ENCODE measurements around the gene OAS2.

Gene OAS2

DNA sequence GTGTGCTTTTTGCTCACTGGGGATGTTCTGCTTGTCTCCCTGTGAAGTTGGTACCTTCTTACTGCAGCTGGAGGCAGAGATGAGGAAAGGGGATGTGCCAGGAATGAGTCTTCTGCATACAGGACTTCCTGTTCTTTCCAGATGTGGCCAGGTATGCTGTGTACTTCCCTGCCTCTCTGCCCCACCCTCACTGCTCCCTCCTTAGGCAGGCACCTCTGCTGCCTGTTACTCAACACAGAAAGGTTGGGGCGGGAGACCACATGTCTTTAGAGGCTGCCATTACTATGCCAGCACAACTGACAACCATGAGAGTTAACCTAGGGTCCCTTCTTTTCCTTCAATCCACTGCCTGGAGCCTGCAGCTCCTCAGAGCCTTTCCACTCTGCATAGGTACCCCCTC, 42.1 kb upstream of the OAS2 start:
- TF ChIP-seq, protein P1, sequence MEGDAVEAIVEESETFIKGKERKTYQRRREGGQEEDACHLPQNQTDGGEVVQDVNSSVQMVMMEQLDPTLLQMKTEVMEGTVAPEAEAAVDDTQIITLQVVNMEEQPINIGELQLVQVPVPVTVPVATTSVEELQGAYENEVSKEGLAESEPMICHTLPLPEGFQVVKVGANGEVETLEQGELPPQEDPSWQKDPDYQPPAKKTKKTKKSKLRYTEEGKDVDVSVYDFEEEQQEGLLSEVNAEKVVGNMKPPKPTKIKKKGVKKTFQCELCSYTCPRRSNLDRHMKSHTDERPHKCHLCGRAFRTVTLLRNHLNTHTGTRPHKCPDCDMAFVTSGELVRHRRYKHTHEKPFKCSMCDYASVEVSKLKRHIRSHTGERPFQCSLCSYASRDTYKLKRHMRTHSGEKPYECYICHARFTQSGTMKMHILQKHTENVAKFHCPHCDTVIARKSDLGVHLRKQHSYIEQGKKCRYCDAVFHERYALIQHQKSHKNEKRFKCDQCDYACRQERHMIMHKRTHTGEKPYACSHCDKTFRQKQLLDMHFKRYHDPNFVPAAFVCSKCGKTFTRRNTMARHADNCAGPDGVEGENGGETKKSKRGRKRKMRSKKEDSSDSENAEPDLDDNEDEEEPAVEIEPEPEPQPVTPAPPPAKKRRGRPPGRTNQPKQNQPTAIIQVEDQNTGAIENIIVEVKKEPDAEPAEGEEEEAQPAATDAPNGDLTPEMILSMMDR (IDR thresholded peaks at IDR 0.05; ENCODE audit: low read length, missing control alignments) = no peak
- DNase-seq (ENCODE audit: low read depth) = no peak
- no peak overlapping the region for H3K4me3 ChIP-seq (replicated peaks; ENCODE audit: low read depth, low read length)

DNA sequence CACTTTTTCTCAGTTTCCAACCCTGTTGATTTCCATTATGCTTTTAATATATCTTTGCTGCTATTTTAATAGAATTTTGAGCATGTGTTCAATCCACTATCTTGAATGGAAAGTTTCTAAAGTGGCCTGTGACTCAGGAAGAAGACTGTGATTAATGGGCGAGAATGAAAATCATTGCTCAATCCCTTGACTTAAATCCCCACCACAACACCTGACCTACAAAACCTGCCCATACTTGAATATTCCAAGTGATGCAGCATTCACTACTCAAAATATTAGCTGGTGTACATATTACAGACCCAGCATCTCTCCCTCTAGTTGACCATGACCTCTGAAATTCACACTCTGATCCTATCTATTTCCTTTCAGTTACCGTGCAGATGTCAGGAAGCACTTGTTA, 41.4 kb upstream of the OAS2 start:
- TF ChIP-seq, protein P1 (IDR thresholded peaks at IDR 0.05; ENCODE audit: low read length, missing control alignments) = no peak
- no peak overlapping the region for H3K4me3 ChIP-seq (replicated peaks; ENCODE audit: low read depth, low read length)
- no peak for DNase-seq (ENCODE audit: low read depth)

DNA sequence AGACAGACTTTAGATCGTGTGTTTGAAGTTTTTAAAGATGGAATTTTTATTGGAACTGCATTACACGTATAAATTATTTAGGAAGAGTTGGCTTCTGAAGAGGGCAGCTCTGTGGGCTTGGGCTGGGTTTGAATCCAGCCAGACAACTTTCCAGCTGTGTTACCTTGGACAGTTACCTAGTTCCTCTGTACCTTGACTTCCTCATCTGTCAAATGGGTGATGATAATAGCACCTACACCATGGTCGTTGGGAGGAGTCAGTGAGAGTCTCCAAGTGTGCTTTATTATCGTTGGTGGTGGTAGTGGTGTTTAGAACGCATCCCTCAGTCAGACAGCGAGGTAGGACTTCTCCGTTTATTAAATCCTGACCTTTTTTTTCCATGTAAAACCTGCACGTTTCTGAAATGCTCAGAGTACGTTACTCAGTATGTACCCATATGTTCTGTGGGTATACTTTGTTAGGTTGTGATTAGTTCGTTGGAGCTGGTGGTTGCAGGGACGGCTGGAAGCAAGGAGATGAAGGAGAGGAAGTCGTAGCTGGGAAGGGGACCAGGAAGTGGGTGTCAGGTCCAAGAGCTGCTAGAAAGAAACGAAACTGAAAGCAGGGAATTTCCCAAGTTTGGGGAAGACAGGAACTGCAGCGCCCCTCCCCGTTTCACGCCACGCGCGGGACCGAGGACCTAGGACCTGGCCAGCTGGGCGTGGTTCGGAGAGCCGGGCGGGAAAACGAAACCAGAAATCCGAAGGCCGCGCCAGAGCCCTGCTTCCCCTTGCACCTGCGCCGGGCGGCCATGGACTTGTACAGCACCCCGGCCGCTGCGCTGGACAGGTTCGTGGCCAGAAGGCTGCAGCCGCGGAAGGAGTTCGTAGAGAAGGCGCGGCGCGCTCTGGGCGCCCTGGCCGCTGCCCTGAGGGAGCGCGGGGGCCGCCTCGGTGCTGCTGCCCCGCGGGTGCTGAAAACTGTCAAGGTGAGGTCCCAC, 40.3 kb upstream of the OAS2 start, which contains the start of gene OAS3:
TSS of gene OAS3 (plus strand) at position 734 of the 979 bp plus-strand sequence. CDS start at position 791, 57 bp downstream.
- TF ChIP-seq, protein P1 (IDR thresholded peaks at IDR 0.05; ENCODE audit: low read length, missing control alignments) = no peak
- DNase-seq (ENCODE audit: low read depth) = peak; percentile 49
- peak within 1 kb of the TSS; percentile 68 for H3K4me3 ChIP-seq (replicated peaks; ENCODE audit: low read depth, low read length)

DNA sequence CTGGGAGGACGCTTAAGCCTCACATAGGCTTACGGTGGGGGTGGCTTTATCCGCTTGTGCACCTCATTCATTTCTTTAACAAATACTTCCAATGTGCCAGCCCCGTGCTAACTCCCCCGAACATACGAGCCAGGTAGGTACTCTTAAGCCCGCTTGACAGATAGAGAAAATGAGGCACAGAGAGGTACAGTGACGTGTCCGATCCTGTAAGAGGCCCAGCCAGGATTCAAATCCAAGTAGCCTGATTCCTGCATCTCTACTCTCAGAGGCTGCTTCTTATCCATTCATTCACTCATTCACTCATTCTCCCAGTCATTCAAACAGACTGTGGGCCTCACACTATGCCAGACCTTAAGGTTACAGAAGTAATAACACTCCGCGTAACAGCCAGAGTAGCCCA, 39.6 kb upstream of the OAS2 start:
- TF ChIP-seq, protein P1 (IDR thresholded peaks at IDR 0.05; ENCODE audit: low read length, missing control alignments) = no peak
- H3K4me3 ChIP-seq (replicated peaks; ENCODE audit: low read depth, low read length) = peak overlapping the region; percentile 68
- DNase-seq (ENCODE audit: low read depth) = no peak

DNA sequence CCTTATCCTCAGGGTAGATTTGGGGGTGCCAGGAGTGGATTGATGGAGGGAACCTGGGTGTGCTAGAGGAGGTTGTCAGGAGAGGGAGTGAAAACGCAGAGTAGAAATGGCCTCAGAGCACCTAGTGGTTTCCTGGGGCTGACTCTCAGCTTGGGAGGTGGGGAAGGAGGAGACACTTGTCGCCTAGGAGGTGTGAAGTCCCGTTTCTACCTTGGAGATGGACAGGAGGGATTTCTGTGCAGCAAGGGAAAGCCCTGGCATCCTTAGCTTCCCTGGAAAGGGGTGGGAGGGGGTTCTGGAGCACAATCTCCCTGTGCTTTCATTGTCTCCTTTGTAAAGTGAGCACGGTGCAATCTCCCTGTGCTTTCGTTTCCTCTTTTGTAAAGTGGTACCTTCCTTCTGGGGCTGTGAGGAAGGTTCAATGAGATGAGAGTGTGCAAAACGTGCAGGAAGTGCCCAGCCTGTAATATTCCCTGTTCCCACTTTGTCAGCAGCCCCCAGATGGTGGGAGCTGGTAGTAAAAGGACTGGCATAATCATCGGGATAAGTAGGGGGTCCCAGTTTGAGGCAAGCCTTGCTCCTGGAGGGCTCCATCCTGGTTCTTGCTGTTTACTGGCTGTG, 38.4 kb upstream of the OAS2 start:
- no peak for DNase-seq (ENCODE audit: low read depth)
- no peak overlapping the region for H3K4me3 ChIP-seq (replicated peaks; ENCODE audit: low read depth, low read length)
- TF ChIP-seq, protein P1 (IDR thresholded peaks at IDR 0.05; ENCODE audit: low read length, missing control alignments) = no peak

DNA sequence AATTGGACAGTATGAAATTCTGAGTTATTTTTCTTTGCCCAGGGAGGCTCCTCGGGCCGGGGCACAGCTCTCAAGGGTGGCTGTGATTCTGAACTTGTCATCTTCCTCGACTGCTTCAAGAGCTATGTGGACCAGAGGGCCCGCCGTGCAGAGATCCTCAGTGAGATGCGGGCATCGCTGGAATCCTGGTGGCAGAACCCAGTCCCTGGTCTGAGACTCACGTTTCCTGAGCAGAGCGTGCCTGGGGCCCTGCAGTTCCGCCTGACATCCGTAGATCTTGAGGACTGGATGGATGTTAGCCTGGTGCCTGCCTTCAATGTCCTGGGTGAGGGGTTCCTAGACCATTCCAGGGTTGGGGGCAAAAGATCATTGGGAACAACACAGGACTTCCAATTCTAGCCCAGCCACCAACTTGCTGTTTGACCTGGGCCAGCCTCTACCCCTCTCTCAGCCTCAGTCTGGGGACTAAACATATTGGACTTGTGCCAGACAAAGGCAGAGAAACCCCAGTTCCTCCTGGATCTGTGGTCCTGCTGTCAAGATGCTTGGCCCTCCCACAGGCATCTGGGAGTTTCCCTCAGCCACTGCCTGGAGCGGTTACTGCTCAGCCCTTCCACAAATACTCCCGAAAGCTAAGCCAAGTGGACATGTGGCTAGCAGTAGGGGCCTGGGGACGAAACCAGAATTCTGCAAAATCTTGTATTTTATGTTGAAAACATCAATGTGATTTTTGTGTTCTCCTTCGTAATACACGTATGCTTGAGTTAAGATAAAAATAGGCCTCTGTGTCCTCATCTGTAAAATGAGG, 36.6 kb upstream of the OAS2 start:
- no peak overlapping the region for H3K4me3 ChIP-seq (replicated peaks; ENCODE audit: low read depth, low read length)
- DNase-seq (ENCODE audit: low read depth) = no peak
- TF ChIP-seq, protein P1 (IDR thresholded peaks at IDR 0.05; ENCODE audit: low read length, missing control alignments) = no peak

All from fibroblast of pulmonary artery (primary cell).